ENCODE results near the gene SPATS2L.

SPATS2L gene

DNA sequence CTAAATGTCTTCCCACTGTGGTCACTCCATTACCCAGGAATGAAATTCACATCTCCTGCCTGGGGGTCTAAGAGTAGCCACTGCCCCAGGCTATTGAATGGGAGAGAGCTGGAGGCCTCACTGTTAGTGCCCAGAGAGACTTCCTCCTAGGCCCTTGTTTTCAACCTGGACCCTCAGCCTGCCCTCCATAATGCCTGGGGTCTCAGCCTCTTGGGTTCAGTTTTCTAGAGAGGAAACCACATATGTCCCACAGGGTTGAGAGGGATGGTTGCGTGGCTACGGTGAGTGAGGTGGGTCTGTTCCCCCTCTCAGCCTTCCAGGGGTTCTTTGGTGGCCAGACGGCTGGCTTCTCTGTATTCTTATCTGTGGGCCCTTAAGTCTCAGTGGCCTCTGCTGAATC lies 43.4 kb downstream of the SPATS2L start:
- DNase-seq (ENCODE audit: low spot score) (no peak), ATAC-seq (ENCODE audit: low read depth) (no peak)
- H3K9me3 ChIP-seq (ENCODE audit: severe bottlenecking) = no peaks in the 10 kb centered on the region

DNA sequence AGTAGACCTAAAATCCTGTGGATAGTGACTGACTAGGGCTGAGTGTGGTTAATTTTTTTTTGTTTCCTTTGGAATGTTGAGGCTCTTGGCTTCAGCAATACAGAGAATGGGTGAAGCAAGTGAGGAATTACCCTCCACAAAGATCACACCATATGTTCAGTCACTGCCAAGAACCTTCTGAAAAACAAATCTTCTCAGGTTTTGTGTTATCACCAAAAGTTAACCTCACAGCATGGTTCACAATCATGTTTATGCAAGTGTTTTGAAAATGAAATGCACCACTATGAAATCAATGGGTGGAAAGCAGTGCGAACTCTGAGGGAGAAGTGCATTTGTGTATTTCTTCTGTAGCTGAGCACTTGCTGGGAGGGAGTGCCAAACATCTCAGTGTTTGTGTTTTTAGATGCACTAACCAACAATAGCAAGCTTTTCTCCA lies 44.4 kb downstream of the SPATS2L start:
- Histone ChIP-seq H3K27me3 (ENCODE audit: insufficient read depth, poor library complexity, severe bottlenecking) (no peaks in the 10 kb centered on the region), H3K27ac (ENCODE audit: poor library complexity, severe bottlenecking) (no peak overlapping the region), H3K4me3 (ENCODE audit: severe bottlenecking) (no peak overlapping the region), H3K36me3 (ENCODE audit: low read depth) (no peaks in the 10 kb centered on the region), H3K9me3 (ENCODE audit: severe bottlenecking) (no peaks in the 10 kb centered on the region), H3K4me1 (ENCODE audit: insufficient read depth, poor library complexity, severe bottlenecking) (peaks cover 5% of the 10 kb centered on the region)
- TF ChIP-seq, protein P1, sequence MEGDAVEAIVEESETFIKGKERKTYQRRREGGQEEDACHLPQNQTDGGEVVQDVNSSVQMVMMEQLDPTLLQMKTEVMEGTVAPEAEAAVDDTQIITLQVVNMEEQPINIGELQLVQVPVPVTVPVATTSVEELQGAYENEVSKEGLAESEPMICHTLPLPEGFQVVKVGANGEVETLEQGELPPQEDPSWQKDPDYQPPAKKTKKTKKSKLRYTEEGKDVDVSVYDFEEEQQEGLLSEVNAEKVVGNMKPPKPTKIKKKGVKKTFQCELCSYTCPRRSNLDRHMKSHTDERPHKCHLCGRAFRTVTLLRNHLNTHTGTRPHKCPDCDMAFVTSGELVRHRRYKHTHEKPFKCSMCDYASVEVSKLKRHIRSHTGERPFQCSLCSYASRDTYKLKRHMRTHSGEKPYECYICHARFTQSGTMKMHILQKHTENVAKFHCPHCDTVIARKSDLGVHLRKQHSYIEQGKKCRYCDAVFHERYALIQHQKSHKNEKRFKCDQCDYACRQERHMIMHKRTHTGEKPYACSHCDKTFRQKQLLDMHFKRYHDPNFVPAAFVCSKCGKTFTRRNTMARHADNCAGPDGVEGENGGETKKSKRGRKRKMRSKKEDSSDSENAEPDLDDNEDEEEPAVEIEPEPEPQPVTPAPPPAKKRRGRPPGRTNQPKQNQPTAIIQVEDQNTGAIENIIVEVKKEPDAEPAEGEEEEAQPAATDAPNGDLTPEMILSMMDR (IDR thresholded peaks at IDR 0.05; ENCODE audit: poor library complexity, severe bottlenecking) = no peak
- DNase-seq (ENCODE audit: low spot score) (no peak), ATAC-seq (ENCODE audit: low read depth) (peak; percentile 40; the same call in 1 of the 3 replicates)

More for the DNA sequence above, 43.4 kb downstream of the SPATS2L start:
- Histone ChIP-seq H3K27ac (ENCODE audit: poor library complexity, severe bottlenecking) (no peak overlapping the region), H3K27me3 (ENCODE audit: insufficient read depth, poor library complexity, severe bottlenecking) (no peaks in the 10 kb centered on the region), H3K4me1 (ENCODE audit: insufficient read depth, poor library complexity, severe bottlenecking) (peaks cover 5% of the 10 kb centered on the region), H3K4me3 (ENCODE audit: severe bottlenecking) (no peak overlapping the region), H3K36me3 (ENCODE audit: low read depth) (no peaks in the 10 kb centered on the region)
- TF ChIP-seq, protein P1 (IDR thresholded peaks at IDR 0.05; ENCODE audit: poor library complexity, severe bottlenecking) = no peak

DNA sequence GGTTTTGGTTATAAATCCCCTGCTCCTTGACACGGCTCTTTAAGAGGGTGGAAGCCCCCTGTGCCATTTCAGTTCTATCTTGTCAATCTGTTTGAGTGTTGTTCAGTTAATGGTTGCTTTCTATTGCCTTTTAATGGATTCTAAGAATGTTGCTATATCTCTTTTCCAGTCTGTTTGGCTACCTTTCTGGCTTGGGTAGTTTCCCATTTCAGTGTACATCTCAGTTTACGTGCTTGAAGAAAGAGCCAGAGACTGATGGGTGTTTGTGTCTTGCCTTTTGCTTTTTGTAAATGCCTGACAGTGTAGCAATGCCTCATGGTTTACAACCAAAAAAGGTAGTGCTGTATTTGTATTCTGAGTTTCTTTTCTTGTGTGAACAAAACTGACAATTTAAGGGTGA lies 45.3 kb downstream of the SPATS2L start:
- no peak overlapping the region for H3K27ac ChIP-seq (ENCODE audit: poor library complexity, severe bottlenecking)
- no peaks in the 10 kb centered on the region for H3K9me3 ChIP-seq (ENCODE audit: severe bottlenecking)
- TF ChIP-seq, protein P1 (IDR thresholded peaks at IDR 0.05; ENCODE audit: poor library complexity, severe bottlenecking) = no peak
- DNase-seq (ENCODE audit: low spot score) = no peak
- H3K27me3 ChIP-seq (ENCODE audit: insufficient read depth, poor library complexity, severe bottlenecking) = no peaks in the 10 kb centered on the region
- H3K4me1 ChIP-seq (ENCODE audit: insufficient read depth, poor library complexity, severe bottlenecking) = peaks cover 5% of the 10 kb centered on the region
- H3K36me3 ChIP-seq (ENCODE audit: low read depth) = no peaks in the 10 kb centered on the region
- H3K4me3 ChIP-seq (ENCODE audit: severe bottlenecking) = no peak overlapping the region
- ATAC-seq (ENCODE audit: low read depth) = no peak

DNA sequence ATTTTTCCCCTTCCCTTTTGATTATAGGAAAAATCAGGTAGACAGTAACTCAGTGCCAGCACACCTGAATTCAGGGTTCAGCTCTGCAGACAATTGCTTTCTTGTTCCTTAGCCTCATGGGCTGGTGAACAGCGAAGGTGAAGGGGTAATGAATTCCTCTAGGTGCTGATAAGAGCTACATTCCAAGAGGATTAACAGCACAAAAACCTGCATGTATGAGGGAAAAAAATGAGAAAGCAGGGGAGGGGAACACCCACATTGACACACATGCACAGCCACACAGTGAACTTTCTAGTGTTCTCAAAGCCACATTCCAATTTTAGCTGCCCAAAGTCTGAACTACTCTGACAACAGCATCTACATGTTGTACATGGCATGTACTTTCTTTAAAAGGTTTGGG lies 46.1 kb downstream of the SPATS2L start:
- TF ChIP-seq, protein P1 (IDR thresholded peaks at IDR 0.05; ENCODE audit: poor library complexity, severe bottlenecking) = no peak
- H3K4me1 ChIP-seq (ENCODE audit: insufficient read depth, poor library complexity, severe bottlenecking) = peaks cover 5% of the 10 kb centered on the region
- peak; percentile 86 for ATAC-seq (ENCODE audit: low read depth)
- DNase-seq (ENCODE audit: low spot score) = no peak
- no peaks in the 10 kb centered on the region for H3K27me3 ChIP-seq (ENCODE audit: insufficient read depth, poor library complexity, severe bottlenecking)
- no peaks in the 10 kb centered on the region for H3K9me3 ChIP-seq (ENCODE audit: severe bottlenecking)
- peak overlapping the region; percentile 21 for H3K27ac ChIP-seq (ENCODE audit: poor library complexity, severe bottlenecking)
- H3K4me3 ChIP-seq (ENCODE audit: severe bottlenecking) = no peak overlapping the region
- no peaks in the 10 kb centered on the region for H3K36me3 ChIP-seq (ENCODE audit: low read depth)

DNA sequence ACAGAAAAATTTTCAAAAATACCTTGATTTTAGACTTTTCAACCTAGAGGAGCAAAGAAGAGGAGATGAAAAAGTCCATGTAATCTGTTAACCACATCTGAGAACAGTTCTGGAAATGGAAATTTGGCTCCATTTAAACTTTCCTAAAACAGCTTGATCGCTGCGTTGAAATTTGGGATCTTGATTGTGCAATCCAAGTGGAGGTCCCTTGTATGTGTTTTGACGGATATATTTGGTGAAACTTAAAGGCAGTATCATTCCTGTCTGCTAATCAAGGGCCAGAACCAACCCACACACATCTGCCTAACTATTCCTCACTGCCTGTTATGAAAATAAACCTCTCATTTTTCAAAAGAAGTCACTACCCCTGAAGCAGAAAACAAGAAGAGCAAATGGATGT lies 46.6 kb downstream of the SPATS2L start:
- Histone ChIP-seq H3K4me3 (ENCODE audit: severe bottlenecking) (no peak overlapping the region), H3K9me3 (ENCODE audit: severe bottlenecking) (no peaks in the 10 kb centered on the region), H3K27me3 (ENCODE audit: insufficient read depth, poor library complexity, severe bottlenecking) (no peaks in the 10 kb centered on the region), H3K4me1 (ENCODE audit: insufficient read depth, poor library complexity, severe bottlenecking) (peaks cover 5% of the 10 kb centered on the region), H3K36me3 (ENCODE audit: low read depth) (no peaks in the 10 kb centered on the region), H3K27ac (ENCODE audit: poor library complexity, severe bottlenecking) (peak overlapping the region; percentile 21)
- no peak for ATAC-seq (ENCODE audit: low read depth)
- no peak for DNase-seq (ENCODE audit: low spot score)
- TF ChIP-seq, protein P1 (IDR thresholded peaks at IDR 0.05; ENCODE audit: poor library complexity, severe bottlenecking) = no peak
